GM19468 (cell line): ENCODE measurements around the gene CYBB.

Source experiments
- ATAC-seq: cut with Tn5 transposase; IDR thresholded peaks from one replicate; pipeline ENCODE4 v1.9.1; 2021; ENCODE audit warnings: mild to moderate bottlenecking, moderate library complexity, moderate number of reproducible peaks; ENCODE audit not compliant: unreplicated experiment; ENCODE audit errors: extremely low read depth

Gene CYBB

DNA sequence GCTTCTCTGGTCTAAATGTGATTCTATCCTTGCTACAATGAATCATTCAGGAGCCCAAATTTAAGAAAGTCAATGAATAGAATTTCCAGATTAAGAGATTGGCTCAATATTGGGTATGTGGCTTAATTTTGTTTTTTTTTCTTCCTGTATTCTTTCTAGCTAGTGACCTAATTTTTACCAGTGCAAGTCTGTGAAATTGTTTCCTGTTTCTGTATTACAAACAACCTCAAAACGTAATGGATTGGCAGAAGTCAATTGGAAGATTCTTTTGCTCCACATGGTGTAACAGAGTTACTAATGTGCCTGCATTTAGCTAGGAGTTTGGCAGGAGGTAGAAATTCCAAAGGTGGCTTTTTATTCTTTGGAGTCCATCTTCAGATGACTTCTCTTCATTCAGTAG, 49.9 kb downstream of the CYBB start:
- ATAC-seq, result no peak

DNA sequence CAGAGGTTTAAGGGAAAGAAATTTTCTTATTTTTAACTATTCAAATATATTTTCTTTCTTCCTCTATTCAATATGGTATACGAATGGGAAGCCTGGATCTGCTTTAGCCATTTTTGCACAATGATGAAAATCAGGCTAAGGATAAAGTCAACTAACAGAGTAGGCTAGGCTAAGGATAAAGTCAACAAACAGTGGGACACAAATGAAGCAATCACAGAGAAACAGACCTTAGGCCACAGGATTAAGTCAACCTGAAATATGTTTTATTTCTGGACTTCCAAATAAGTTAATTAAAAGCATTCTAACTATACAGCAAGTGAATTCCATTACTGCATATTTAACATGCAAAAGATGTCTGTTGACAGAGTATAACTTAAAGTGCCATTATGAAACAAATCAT, 50.5 kb downstream of the CYBB start:
- no peak for ATAC-seq

DNA sequence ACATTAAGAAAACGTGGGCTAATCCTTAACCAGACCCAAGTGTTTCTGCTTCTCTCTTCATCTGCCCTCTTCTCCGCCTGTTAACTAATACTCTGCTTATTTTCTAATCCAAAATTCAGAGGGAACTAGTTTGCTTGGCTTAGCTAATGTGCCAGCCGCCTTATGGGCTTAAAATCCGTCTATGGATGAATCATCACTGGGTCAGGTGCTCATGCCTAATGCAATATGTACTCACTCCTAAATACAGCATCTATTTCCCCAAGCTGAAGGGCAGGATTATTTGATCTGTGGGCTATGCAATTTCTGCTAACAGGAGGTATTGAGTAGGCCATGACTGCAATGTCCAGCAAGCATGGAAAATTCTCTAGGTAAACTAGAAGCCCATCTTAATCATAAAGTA, 55.1 kb downstream of the CYBB start:
- no peak for ATAC-seq

DNA sequence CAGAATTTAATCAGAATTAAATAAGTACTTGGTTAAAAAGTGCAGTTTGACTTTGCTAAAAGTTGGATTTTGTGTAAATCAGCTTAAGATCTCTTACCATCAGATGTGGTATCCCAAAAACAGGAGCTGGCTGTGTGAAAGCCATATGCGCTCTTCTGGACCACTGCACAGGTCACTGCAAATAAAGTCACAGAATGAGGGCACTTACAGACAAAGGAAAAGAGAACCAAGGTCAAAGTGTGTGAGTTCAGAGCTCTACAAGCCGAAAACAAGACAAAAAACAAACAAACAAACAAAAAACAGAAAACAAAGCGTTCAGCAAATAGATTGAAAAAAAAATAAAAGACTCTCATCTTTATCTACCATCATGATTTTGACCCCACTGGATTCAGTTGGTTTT, 61.1 kb downstream of the CYBB start:
- ATAC-seq, result no peak

DNA sequence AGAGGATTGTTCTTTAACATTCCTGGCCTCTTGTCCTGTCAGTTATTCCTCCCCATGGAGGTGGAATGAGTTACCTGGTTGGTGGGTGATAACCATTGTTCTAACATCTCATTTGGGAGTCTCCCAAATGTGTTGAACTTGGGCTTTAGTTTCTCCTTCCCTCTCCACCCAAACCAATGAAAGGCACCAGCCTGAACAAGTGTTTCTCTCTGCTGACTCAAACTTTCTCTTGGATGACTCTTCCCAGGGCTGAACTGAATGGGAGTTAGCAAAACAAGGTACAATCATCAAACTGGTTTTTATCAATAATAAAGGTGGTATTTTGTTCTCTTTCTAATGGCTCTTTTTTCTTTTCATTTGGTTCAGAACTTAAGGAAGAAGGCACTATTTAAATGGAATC, 64.8 kb downstream of the CYBB start:
- no peak for ATAC-seq

DNA sequence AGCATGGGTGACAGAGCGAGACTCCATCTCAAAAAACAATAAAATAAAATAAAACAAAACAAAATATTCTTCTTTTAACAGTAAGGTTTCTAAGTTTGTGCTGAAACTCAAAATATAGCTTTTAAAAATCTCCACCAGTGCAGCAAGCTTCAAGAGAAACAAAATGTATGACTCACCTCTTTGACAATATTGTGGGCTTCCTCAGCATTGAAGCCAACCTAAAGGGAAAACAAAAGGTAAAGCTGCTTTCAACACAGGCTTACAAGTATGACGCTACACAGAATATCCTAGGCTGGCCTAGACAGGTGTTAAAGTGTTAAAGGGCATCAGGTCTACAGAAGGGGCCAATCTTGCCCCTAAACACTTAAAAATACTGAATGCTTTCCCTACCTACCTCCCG, 66.3 kb downstream of the CYBB start:
- ATAC-seq, result no peak

DNA sequence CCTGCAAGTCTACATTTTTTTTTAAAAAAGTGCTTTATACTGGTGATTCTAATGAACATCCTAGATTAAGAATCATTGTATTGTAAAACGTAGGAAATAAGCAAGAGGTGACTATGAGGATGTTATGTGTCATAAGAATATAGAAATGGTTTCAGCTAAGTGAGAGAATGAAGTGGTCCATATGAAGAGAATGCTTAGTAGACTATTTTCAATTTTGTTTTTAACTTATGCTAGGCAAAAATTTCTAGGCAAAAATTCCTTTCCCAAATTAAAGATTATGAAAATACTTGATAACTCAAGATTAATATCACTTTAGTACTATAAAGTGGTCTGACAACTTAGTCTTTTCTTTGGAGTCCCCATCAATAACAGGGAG, 66.7 kb downstream of the CYBB start:
- ATAC-seq, result no peak

DNA sequence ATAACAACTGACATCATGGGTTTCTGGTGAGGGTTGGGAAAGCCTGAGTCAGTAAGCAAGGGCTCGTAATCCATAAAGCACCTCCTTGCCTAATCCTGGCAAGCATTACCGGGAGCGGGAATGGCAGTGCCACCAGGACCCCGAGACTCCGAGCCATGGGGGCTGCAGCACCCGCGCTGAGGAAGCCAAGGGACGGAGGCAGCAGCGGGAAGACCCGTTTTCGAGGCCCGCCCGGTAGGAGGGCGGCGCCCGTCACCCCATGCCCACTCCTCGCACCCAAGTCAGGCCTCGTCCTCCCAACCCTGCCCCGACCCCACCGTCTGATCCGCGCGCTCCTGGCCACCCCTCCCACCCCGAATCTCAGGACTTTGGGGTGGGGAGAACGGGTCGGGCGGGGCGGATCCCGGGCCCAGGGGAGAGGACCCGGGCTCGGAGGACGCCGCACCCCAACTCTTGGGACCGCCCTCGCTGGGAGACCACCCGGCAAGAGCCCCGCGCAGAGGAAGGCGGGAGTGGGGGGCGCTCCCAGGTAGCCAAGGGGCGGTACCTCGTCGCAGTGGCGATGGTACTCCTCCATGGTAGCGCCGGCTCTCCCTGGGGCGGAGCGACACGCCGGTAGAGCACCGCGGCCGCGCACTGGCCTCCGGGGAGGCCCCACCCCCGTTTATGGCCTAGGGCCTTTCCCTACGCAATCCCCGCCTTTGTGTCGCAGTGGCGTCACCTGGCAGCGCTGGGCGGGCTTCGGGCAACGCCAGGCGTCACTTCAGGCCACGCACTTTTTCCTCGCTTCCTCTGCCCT, 67.3 kb downstream of the CYBB start, which contains the start of gene DYNLT3:
TSS of gene DYNLT3 (minus strand) at position 638 of the 799 bp plus-strand sequence. CDS start at position 577, 61 bp downstream.
- peak; percentile 95 for ATAC-seq

DNA sequence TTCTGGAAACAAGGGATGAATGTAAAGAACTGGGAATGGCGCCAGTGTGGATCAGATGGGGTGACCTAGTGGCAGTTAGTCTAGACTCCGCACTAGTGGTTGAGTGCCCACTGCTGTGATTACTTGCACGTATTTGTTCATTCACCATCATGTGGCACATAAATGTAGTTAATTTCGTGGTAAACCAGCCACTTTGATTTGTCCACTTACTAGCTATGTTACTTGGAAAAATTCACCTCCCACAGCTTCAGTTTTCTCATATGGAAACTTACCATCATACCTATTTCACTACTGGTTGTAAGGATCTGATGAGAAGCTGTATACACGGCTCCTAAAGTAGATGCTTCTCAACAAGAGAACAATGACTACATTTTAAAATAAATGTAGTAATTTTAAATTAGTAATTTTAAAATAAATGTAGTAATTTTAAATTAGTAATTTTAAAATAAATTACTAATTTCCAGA, 67.9 kb downstream of the CYBB start:
- no peak for ATAC-seq

DNA sequence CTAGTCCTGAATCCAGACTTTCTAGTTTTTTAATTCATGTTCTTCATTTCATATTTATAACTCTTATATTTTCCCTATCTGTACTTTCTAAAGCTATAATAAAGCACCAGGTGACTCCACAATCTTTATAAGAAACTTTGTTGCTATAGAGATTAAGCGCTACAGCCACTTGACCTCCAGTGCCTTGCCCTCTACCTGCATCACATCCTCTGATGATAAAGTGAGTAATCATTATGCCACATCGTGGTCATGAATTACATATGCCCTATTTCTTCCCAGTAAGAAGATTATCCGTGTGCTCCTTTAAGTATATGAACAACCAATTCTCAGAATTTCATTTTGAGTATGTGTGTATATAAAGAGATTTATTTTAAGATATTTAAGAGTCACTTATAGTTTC, 74.3 kb downstream of the CYBB start:
- ATAC-seq, result no peak

DNA sequence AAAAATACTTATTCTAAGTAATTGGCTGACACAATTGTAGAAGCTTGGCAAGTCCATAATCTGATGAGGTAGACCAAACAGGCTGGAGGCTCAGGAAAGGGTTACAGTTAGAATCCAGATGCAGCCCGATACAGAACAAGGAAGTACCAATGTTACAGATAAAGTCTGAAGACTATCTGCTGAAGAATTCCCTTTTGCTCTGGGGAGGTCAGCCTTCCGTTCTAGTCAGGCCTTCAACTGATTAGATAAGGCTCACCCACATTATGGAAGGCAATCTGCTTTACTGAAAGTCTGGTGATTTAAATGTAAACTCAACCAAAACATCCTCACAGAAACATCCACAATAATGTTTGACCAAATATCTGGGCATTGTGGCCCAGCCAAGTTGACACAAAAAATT, 74.9 kb downstream of the CYBB start:
- no peak for ATAC-seq

DNA sequence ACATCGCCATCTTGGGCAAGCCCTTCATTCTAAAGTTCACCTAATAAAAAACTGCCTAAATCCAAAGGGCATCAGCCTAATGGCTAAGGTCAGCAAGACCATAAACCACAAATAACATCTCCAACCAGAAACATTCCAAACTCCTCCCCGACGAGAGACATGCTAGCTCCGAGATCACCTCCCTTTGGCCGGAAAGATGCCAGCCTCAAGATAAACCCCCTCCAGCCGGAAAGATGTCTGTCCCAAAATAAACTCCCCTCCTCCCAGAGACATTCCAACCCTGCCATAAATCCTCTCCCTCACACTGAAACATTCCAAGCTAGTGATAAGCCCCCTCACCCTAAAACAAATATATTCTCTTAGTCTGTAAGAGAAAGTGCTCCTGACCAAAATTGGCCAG, 80.9 kb downstream of the CYBB start:
- ATAC-seq, result no peak

DNA sequence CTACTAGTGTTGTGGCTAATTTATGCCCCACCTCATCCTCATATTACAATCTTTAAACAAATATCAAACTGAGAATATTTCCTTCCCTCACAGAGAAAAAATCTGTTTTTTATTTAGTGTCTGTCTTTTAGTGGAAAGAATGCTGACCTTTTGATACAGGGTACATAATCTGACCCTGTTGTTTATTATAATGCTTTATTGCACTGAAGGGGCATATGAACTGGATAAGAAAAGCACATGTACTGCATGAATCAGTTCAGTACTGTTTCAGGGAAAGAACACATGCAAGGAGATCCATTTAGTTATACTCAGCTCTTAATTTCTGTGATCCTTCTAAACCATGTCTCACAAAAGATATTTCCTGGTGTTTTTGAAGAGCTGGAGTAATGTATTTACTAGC, 83.0 kb downstream of the CYBB start:
- ATAC-seq, result no peak
